ENCODE measurements around the gene CYS1.
"Not testable (repeated sequence)": the region's sequence is repeated elsewhere in the genome, so short reads cannot be mapped to it uniquely, and the experiment has no call there.

Gene CYS1

GRCh38 chr2:10028407-10028987 is 51.7 kb downstream of the CYS1 start:
- no peak for DNase-seq

- DNase-seq, result no peak
Observed at GRCh38 chr2:10027660-10028330, 52.4 kb downstream of the CYS1 start.

GRCh38 chr2:10026940-10027569 is 53.2 kb downstream of the CYS1 start:
- no peak for DNase-seq

GRCh38 chr2:10022966-10023662 is 57.1 kb downstream of the CYS1 start:
- DNase-seq, result no peak

GRCh38 chr2:10022445-10022844 is 57.8 kb downstream of the CYS1 start:
- no peak for DNase-seq

- no peak for DNase-seq
Observed at GRCh38 chr2:10022041-10022421, 58.2 kb downstream of the CYS1 start.

- DNase-seq, result no peak
Observed at GRCh38 chr2:10019602-10020400, 60.4 kb downstream of the CYS1 start.

GRCh38 chr2:10019174-10019573 is 61.0 kb downstream of the CYS1 start:
- DNase-seq, result no peak

GRCh38 chr2:10017313-10017941 is 62.8 kb downstream of the CYS1 start:
- no peak for DNase-seq

- DNase-seq, result no peak
Observed at GRCh38 chr2:10016802-10017258, 63.4 kb downstream of the CYS1 start.

GRCh38 chr2:10016001-10016801 is 64.0 kb downstream of the CYS1 start:
- DNase-seq, result no peak

- DNase-seq, result not testable (repeated sequence)
Observed at GRCh38 chr2:10015376-10015989, 64.7 kb downstream of the CYS1 start.

GRCh38 chr2:10014418-10015190 is 65.6 kb downstream of the CYS1 start:
- no peak for DNase-seq

- DNase-seq, result not testable (repeated sequence)
Observed at GRCh38 chr2:10013651-10014417, 66.4 kb downstream of the CYS1 start.

- no peak for DNase-seq
Observed at GRCh38 chr2:10012963-10013461, 67.2 kb downstream of the CYS1 start.

- not testable (repeated sequence) for DNase-seq
Observed at GRCh38 chr2:10012366-10012962, 67.7 kb downstream of the CYS1 start.

- DNase-seq, result not testable (repeated sequence)
Observed at GRCh38 chr2:10011606-10012325, 68.4 kb downstream of the CYS1 start.

Measured in stimulated activated CD4-positive, alpha-beta T cell treated with anti-CD3 and anti-CD28 coated beads, Interleukin-4, amount 100 ng/mL, for 1 hour (primary cell).